HepG2 (cell line): ENCODE measurements around the gene SNPH. TPM values are rescaled to one million over a fixed set of nuclear protein-coding genes. Genes with fewer than 3 reads are reported as not detected.

ENCODE experiments used
- ATAC-seq: fragments of 200-7000 bp; cut with Tn5 transposase; 3 replicates; pipeline ENCODE4 v1.9.1; 2020; ENCODE audit warnings: mild to moderate bottlenecking, moderate library complexity
- BruUV-seq: library from RNA; stranded (reverse); fragments of 400-500 nt; replicated peaks from 2 replicates; lab custom pipeline; 2021; lab: Mats Ljungman, UMichigan
- CTCF ChIA-PET: fragments of 300-600 bp; formaldehyde crosslinking; extraction: SDS; loops from one replicate; lab custom pipeline; 2021; ENCODE audit warnings: low total read pairs, inconsistent platforms, low intra/inter-chr PET ratio; lab: Yijun Ruan, JAX
- POLR2A ChIA-PET: fragments of 350-600 bp; sonication (Branson Sonifier 250); formaldehyde crosslinking; loops from one replicate; lab custom pipeline; 2020; ENCODE audit warnings: antibody characterized with exemption, inconsistent platforms; lab: Yijun Ruan, JAX
- DNase-seq: peaks from one replicate; pipeline ENCODE4 v3.0.0-alpha.2; 2015; ENCODE audit warnings: low spot score
- FAIRE-seq: peaks from 3 replicates; lab custom pipeline; 2011; peaks lifted over from hg19 to GRCh38; lab: Jason Lieb, UNC
- H2AFZ ChIP-seq: one replicate; pipeline ENCODE4 v1.6.1; 2011; ENCODE audit warnings: low read length, inconsistent platforms
- H3K27ac ChIP-seq: fragments of 300-600 bp; 3 replicates; pipeline ENCODE4 v1.8.0; 2011; ENCODE audit warnings: mixed run types, mild to moderate bottlenecking, mixed read lengths, low read length, inconsistent platforms; ENCODE audit not compliant: insufficient read depth; ENCODE audit errors: extremely low read length
- H3K27me3 ChIP-seq, 2 experiments: fragments of 200-600 bp in 1 of 2; 2 replicates in 1 of 2; 3 replicates in 1 of 2; pipeline versions ENCODE4 v1.6.0 to v1.8.0; 2011; ENCODE audit warnings: low read length in 2 of 2, mild to moderate bottlenecking in 2 of 2, moderate library complexity in 2 of 2, inconsistent platforms in 1 of 2; ENCODE audit not compliant: insufficient read depth in 2 of 2, control insufficient read depth in 1 of 2
- H3K36me3 ChIP-seq, 2 experiments: fragments of 200-600 bp in 1 of 2; replicated peaks in 1 of 2; 2 replicates in 1 of 2; 3 replicates in 1 of 2; pipeline versions ENCODE4 v1.5.1 to v1.8.0; 2011; ENCODE audit warnings: low read length in 2 of 2, inconsistent platforms in 1 of 2; ENCODE audit not compliant: insufficient read depth in 2 of 2, control insufficient read depth in 1 of 2
- H3K4me1 ChIP-seq: 2 replicates; pipeline ENCODE4 v1.5.1; 2012; ENCODE audit warnings: low read length, inconsistent platforms; ENCODE audit not compliant: insufficient read depth
- H3K4me2 ChIP-seq: 2 replicates; pipeline ENCODE4 v1.6.0; 2011; ENCODE audit warnings: low read depth, low read length, inconsistent platforms
- H3K4me3 ChIP-seq, 3 experiments: fragments of 200-600 bp in 1 of 3; sonication (generic), shearing (Covaris generic) in 1 of 3; replicated peaks in 1 of 3; 2 replicates each; pipeline ENCODE4 v1.5.1; 2011 to 2016; ENCODE audit warnings: low read length in 3 of 3, inconsistent platforms in 2 of 3, low read depth in 2 of 3, mild to moderate bottlenecking in 2 of 3, control low read depth in 1 of 3, mixed read lengths in 1 of 3; ENCODE audit not compliant: insufficient read depth in 1 of 3
- H3K79me2 ChIP-seq: one replicate; pipeline ENCODE4 v1.6.1; 2011; ENCODE audit warnings: low read length, inconsistent platforms; ENCODE audit not compliant: insufficient read depth
- H3K9ac ChIP-seq: 2 replicates; pipeline ENCODE4 v1.6.0; 2011; ENCODE audit warnings: mild to moderate bottlenecking, low read depth, low read length, inconsistent platforms; ENCODE audit not compliant: insufficient read depth
- H3K9me3 ChIP-seq: 2 replicates; pipeline ENCODE4 v1.5.1; 2012; ENCODE audit warnings: mild to moderate bottlenecking, low read length
- H4K20me1 ChIP-seq: 2 replicates; pipeline ENCODE4 v1.6.0; 2011; ENCODE audit warnings: inconsistent platforms, mild to moderate bottlenecking, low read length, moderate library complexity; ENCODE audit not compliant: insufficient read depth
- FOXK2 ChIP-seq: fragments of 450-650 bp; IDR thresholded peaks from 2 replicates; pipeline ENCODE4 v1.6.1; 2016
- GABPB1 ChIP-seq: IDR thresholded peaks from 2 replicates; pipeline ENCODE4 v1.6.1; 2016; ENCODE audit warnings: mild to moderate bottlenecking, missing genetic modification reagents, moderate library complexity, missing compliant biosample characterization
- MZF1 ChIP-seq: sonication (generic); formaldehyde crosslinking; IDR thresholded peaks from 2 replicates; pipeline ENCODE4 v1.8.1; 2023; ENCODE audit warnings: mild to moderate bottlenecking, missing genetic modification reagents, borderline replicate concordance
- NCOA2 ChIP-seq: sonication (generic); formaldehyde crosslinking; IDR thresholded peaks from 2 replicates; pipeline ENCODE4 v1.8.0; 2022; ENCODE audit warnings: inconsistent platforms
- RFX5 ChIP-seq: IDR thresholded peaks from 2 replicates; pipeline ENCODE4 v1.6.1; 2011; ENCODE audit warnings: low read depth, low read length, improper control_type of control experiment
- TRIM22 ChIP-seq: fragments of 450-650 bp; IDR thresholded peaks from 2 replicates; pipeline ENCODE4 v1.6.1; 2017
- ZBED4 ChIP-seq: sonication (generic); formaldehyde crosslinking; IDR thresholded peaks from 2 replicates; pipeline ENCODE4 v1.4.0; 2020; ENCODE audit warnings: missing genetic modification reagents, borderline replicate concordance
- ZNF333 ChIP-seq: sonication (generic); formaldehyde crosslinking; IDR thresholded peaks from 2 replicates; pipeline ENCODE4 v1.4.0; 2020; ENCODE audit warnings: mild to moderate bottlenecking, missing genetic modification reagents, borderline replicate concordance
- ZNF644 ChIP-seq: IDR thresholded peaks from 2 replicates; pipeline ENCODE4 v1.6.1; 2016; ENCODE audit warnings: low read depth
- ZNF800 ChIP-seq: sonication (generic); formaldehyde crosslinking; IDR thresholded peaks from 2 replicates; pipeline ENCODE4 v1.4.0; 2020; ENCODE audit warnings: missing genetic modification reagents
- WGBS: methylation state at CpG from one replicate; pipeline ENCODE4 v1.1.6; 2017; ENCODE audit warnings: low lambda C conversion rate; 5-methylcytosine and 5-hydroxymethylcytosine counted together
- in situ Hi-C: cut with HindIII; loops from 2 replicates; pipeline ENCODE4 v1.10.0; 2017; ENCODE audit warnings: low pct_unique_long_range_greater_than_20kb; ENCODE audit not compliant: extremely low pct_ligation_motif_present
- intact Hi-C: fragments of 100-400 bp; cut with micrococcal nuclease; formaldehyde crosslinking; loops from one replicate; pipeline ENCODE4 v1.10.0; 2022; ENCODE audit not compliant: unreplicated experiment
- polyA plus RNA-seq, 8 experiments: library from polyadenylated mRNA; depleted of rRNA in 3 of 8; stranded (reverse) in 7 of 8; unstranded in 1 of 8; fragments of >200 nt; fragmentation: Illumina TruSeq in 4 of 8; extraction: Trizol in 4 of 8; gene quantifications; 2 replicates each; pipeline versions ENCODE4 v1.2.1 to v1.2.3, GENCODE V29; 2011 to 2016; ENCODE audit warnings: low read depth in 4 of 8, missing spikeins in 1 of 8, mixed read lengths in 1 of 8; ENCODE audit not compliant: insufficient read depth in 1 of 8
- total RNA-seq, 5 experiments: library from RNA; depleted of rRNA; stranded (reverse); fragments of >200 nt; fragmentation: Illumina TruSeq; extraction: Trizol; gene quantifications; 2 replicates each; pipeline ENCODE4 v1.2.3, GENCODE V29; 2016; ENCODE audit warnings: low read depth in 1 of 5
- TF ChIP-seq, protein P1 (sequence below): sonication (generic); formaldehyde crosslinking; IDR thresholded peaks from 2 replicates; pipeline ENCODE4 v1.4.0; 2020; ENCODE audit warnings: missing genetic modification reagents, mild to moderate bottlenecking, borderline replicate concordance
- TF ChIP-seq, protein P2 (sequence below): sonication (generic); formaldehyde crosslinking; IDR thresholded peaks from 2 replicates; pipeline ENCODE4 v1.4.0; 2020; ENCODE audit warnings: mild to moderate bottlenecking, low read depth, missing genetic modification reagents

The SNPH gene
- total and polyA plus RNA-seq, 2 of the 13 experiments (the other 11 are each of a cell fraction or from before 2014, with no cell fraction given) = 0.09 TPM; not detected in 1

- ChIA-PET POLR2A (no interaction called here), CTCF (no interaction called here)
- Histone ChIP-seq H3K4me3 (no peak overlapping the region), H3K27me3 (peaks cover 5 to 35% of the 10 kb centered on the region in 2 experiments; a peak in 4 of 5 replicates), H4K20me1 (no peaks in the 10 kb centered on the region), H3K79me2 (no peaks in the 10 kb centered on the region), H3K4me2 (no peak overlapping the region), H3K9me3 (no peaks in the 10 kb centered on the region), H3K36me3 (no peaks in the 10 kb centered on the region), H3K9ac (no peak overlapping the region), H2AFZ (no peak overlapping the region), H3K4me1 (no peaks in the 10 kb centered on the region), H3K27ac (no peak overlapping the region)
- in situ Hi-C loops = no loop called here
- intact Hi-C loops = no loop called here
- BruUV-seq = no TSS peak
- WGBS = 47% methylated on average over 6 of the region's 8 CpGs
- ATAC-seq (no peak), FAIRE-seq (peak; percentile 70), DNase-seq (no peak)
- TF ChIP-seq NCOA2 (CRISPR knock-in tag) (no peak), ZBED4 (CRISPR knock-in tag) (no peak), ZNF644 (CRISPR knock-in tag) (no peak), ZNF333 (no peak), GABPB1 (no peak), MZF1 (CRISPR knock-in tag) (no peak), FOXK2 (peak; percentile 10; the same call in 1 of the 2 replicates), TRIM22 (peak; percentile 71; the same call in 1 of the 2 replicates), RFX5 (no peak), ZNF800 (no peak)
- TF ChIP-seq, protein P1, sequence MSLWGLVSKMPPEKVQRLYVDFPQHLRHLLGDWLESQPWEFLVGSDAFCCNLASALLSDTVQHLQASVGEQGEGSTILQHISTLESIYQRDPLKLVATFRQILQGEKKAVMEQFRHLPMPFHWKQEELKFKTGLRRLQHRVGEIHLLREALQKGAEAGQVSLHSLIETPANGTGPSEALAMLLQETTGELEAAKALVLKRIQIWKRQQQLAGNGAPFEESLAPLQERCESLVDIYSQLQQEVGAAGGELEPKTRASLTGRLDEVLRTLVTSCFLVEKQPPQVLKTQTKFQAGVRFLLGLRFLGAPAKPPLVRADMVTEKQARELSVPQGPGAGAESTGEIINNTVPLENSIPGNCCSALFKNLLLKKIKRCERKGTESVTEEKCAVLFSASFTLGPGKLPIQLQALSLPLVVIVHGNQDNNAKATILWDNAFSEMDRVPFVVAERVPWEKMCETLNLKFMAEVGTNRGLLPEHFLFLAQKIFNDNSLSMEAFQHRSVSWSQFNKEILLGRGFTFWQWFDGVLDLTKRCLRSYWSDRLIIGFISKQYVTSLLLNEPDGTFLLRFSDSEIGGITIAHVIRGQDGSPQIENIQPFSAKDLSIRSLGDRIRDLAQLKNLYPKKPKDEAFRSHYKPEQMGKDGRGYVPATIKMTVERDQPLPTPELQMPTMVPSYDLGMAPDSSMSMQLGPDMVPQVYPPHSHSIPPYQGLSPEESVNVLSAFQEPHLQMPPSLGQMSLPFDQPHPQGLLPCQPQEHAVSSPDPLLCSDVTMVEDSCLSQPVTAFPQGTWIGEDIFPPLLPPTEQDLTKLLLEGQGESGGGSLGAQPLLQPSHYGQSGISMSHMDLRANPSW (CRISPR knock-in tag) = no peak
- TF ChIP-seq, protein P2, sequence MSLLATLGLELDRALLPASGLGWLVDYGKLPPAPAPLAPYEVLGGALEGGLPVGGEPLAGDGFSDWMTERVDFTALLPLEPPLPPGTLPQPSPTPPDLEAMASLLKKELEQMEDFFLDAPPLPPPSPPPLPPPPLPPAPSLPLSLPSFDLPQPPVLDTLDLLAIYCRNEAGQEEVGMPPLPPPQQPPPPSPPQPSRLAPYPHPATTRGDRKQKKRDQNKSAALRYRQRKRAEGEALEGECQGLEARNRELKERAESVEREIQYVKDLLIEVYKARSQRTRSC = no peak
Observed at GRCh38 chr20:1277529-1278322, 11.6 kb downstream of the SNPH start.
